ENCODE measurements around the gene INPP5J. TPM values are rescaled to one million over a fixed set of nuclear protein-coding genes. Genes with fewer than 3 reads are reported as not detected.

The INPP5J gene
- total and polyA plus RNA-seq, 2 of the 13 experiments (the other 11 are each of a cell fraction or from before 2014, with no cell fraction given), result 0.24 to 1.1 TPM

GRCh38 chr22:31079095-31079642 is 43.6 kb upstream of the INPP5J start (continued):
- TF ChIP-seq, protein P1, sequence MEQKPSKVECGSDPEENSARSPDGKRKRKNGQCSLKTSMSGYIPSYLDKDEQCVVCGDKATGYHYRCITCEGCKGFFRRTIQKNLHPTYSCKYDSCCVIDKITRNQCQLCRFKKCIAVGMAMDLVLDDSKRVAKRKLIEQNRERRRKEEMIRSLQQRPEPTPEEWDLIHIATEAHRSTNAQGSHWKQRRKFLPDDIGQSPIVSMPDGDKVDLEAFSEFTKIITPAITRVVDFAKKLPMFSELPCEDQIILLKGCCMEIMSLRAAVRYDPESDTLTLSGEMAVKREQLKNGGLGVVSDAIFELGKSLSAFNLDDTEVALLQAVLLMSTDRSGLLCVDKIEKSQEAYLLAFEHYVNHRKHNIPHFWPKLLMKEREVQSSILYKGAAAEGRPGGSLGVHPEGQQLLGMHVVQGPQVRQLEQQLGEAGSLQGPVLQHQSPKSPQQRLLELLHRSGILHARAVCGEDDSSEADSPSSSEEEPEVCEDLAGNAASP (CRISPR knock-in tag; IDR thresholded peaks at IDR 0.05; ENCODE audit: borderline replicate concordance), result no peak
- TF ChIP-seq, protein P2, sequence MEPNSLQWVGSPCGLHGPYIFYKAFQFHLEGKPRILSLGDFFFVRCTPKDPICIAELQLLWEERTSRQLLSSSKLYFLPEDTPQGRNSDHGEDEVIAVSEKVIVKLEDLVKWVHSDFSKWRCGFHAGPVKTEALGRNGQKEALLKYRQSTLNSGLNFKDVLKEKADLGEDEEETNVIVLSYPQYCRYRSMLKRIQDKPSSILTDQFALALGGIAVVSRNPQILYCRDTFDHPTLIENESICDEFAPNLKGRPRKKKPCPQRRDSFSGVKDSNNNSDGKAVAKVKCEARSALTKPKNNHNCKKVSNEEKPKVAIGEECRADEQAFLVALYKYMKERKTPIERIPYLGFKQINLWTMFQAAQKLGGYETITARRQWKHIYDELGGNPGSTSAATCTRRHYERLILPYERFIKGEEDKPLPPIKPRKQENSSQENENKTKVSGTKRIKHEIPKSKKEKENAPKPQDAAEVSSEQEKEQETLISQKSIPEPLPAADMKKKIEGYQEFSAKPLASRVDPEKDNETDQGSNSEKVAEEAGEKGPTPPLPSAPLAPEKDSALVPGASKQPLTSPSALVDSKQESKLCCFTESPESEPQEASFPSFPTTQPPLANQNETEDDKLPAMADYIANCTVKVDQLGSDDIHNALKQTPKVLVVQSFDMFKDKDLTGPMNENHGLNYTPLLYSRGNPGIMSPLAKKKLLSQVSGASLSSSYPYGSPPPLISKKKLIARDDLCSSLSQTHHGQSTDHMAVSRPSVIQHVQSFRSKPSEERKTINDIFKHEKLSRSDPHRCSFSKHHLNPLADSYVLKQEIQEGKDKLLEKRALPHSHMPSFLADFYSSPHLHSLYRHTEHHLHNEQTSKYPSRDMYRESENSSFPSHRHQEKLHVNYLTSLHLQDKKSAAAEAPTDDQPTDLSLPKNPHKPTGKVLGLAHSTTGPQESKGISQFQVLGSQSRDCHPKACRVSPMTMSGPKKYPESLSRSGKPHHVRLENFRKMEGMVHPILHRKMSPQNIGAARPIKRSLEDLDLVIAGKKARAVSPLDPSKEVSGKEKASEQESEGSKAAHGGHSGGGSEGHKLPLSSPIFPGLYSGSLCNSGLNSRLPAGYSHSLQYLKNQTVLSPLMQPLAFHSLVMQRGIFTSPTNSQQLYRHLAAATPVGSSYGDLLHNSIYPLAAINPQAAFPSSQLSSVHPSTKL (CRISPR knock-in tag; IDR thresholded peaks at IDR 0.05), result peak; percentile 73
- TF ChIP-seq ETV5 (CRISPR knock-in tag; IDR thresholded peaks at IDR 0.05; ENCODE audit: borderline replicate concordance) (peak; percentile 69), ZNF337 (CRISPR knock-in tag; IDR thresholded peaks at IDR 0.05; ENCODE audit: borderline replicate concordance, low read depth) (no peak), ATF7 (IDR thresholded peaks at IDR 0.05) (no peak), ATF7 (CRISPR knock-in tag; IDR thresholded peaks at IDR 0.05) (no peak), KDM5B (CRISPR knock-in tag; IDR thresholded peaks at IDR 0.05; ENCODE audit: borderline replicate concordance) (peak; percentile 76), CEBPG (CRISPR knock-in tag; IDR thresholded peaks at IDR 0.05) (peak; percentile 20; the same call in 1 of the 2 replicates), ZNF83 (CRISPR knock-in tag; IDR thresholded peaks at IDR 0.05; ENCODE audit: borderline replicate concordance) (no peak), SP1 (IDR thresholded peaks at IDR 0.05) (no peak), SP1 (CRISPR knock-in tag; IDR thresholded peaks at IDR 0.05) (peak; percentile 42; the same call in 1 of the 2 replicates), REPIN1 (CRISPR knock-in tag; IDR thresholded peaks at IDR 0.05; ENCODE audit: borderline replicate concordance, low read depth) (peak; percentile 47; the same call in 1 of the 2 replicates), FOXP4 (CRISPR knock-in tag; IDR thresholded peaks at IDR 0.05) (peak; percentile 96), ZBTB21 (CRISPR knock-in tag; IDR thresholded peaks at IDR 0.05) (no peak), ZNF549 (CRISPR knock-in tag; IDR thresholded peaks at IDR 0.05) (peak; percentile 86), JDP2 (CRISPR knock-in tag; IDR thresholded peaks at IDR 0.05; ENCODE audit: borderline replicate concordance) (no peak), NFE2 (CRISPR knock-in tag; IDR thresholded peaks at IDR 0.05) (no peak)
- TF ChIP-seq, protein P3, sequence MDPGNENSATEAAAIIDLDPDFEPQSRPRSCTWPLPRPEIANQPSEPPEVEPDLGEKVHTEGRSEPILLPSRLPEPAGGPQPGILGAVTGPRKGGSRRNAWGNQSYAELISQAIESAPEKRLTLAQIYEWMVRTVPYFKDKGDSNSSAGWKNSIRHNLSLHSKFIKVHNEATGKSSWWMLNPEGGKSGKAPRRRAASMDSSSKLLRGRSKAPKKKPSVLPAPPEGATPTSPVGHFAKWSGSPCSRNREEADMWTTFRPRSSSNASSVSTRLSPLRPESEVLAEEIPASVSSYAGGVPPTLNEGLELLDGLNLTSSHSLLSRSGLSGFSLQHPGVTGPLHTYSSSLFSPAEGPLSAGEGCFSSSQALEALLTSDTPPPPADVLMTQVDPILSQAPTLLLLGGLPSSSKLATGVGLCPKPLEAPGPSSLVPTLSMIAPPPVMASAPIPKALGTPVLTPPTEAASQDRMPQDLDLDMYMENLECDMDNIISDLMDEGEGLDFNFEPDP (CRISPR knock-in tag; conservative IDR thresholded peaks at IDR 0.05), result no peak
- TF ChIP-seq, protein P4, sequence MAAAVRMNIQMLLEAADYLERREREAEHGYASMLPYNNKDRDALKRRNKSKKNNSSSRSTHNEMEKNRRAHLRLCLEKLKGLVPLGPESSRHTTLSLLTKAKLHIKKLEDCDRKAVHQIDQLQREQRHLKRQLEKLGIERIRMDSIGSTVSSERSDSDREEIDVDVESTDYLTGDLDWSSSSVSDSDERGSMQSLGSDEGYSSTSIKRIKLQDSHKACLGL (CRISPR knock-in tag; IDR thresholded peaks at IDR 0.05), result 0 out of 2 replicates have a peak, but pooled peaks have one; percentile 29
- TF ChIP-seq, protein P5, sequence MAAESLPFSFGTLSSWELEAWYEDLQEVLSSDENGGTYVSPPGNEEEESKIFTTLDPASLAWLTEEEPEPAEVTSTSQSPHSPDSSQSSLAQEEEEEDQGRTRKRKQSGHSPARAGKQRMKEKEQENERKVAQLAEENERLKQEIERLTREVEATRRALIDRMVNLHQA (CRISPR knock-in tag; IDR thresholded peaks at IDR 0.05), result no peak
